Measurements from ENCODE around the gene KLHL26.

- TF ChIP-seq, protein P1, sequence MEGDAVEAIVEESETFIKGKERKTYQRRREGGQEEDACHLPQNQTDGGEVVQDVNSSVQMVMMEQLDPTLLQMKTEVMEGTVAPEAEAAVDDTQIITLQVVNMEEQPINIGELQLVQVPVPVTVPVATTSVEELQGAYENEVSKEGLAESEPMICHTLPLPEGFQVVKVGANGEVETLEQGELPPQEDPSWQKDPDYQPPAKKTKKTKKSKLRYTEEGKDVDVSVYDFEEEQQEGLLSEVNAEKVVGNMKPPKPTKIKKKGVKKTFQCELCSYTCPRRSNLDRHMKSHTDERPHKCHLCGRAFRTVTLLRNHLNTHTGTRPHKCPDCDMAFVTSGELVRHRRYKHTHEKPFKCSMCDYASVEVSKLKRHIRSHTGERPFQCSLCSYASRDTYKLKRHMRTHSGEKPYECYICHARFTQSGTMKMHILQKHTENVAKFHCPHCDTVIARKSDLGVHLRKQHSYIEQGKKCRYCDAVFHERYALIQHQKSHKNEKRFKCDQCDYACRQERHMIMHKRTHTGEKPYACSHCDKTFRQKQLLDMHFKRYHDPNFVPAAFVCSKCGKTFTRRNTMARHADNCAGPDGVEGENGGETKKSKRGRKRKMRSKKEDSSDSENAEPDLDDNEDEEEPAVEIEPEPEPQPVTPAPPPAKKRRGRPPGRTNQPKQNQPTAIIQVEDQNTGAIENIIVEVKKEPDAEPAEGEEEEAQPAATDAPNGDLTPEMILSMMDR (conservative IDR thresholded peaks at IDR 0.05; ENCODE audit: low read depth, low read length): no peak
- TF ChIP-seq EZH2phosphoT487 (IDR thresholded peaks at IDR 0.05; ENCODE audit: borderline replicate concordance, low read length): no peak
Measured at GRCh38 chr19:18684642-18684993, 47.8 kb downstream of the KLHL26 start.
